ENCODE results near the gene TMEM181. TPM values are rescaled to one million over a fixed set of nuclear protein-coding genes. Genes with fewer than 3 reads are reported as not detected.

TMEM181 gene
- total RNA-seq, 1 experiment from 2014 or later, result 38.0 TPM

DNA sequence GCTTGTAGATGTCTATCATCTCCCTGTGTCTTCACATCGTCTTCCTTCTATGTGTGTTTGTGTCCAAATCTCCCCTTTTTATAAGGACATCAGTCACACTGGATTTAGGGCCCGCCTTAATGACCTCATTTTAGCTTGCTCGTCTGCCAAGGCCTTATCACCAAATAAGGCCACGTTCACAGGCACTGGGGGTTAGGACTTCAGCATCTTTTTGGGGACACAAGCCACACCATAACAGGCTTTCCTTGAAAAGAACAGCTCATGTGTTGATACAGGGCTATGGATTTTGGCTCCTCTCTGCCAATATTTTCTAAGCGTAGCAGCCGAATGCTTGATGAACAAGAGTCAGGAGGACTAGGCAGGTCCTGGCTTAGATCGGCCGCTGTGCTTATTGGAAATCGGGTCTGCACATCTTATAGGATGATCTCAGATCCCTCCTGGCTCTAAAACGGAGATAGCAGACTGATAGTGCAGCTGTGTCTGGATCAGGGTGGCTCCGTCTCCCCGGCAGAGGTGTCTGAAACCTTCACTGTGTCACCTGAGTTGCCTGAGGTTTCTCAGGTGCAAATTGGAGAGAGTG, 16.2 kb upstream of the TMEM181 start:
- no peak for ATAC-seq
- CTCF ChIA-PET, result no interaction called here
- TF ChIP-seq, protein P1, sequence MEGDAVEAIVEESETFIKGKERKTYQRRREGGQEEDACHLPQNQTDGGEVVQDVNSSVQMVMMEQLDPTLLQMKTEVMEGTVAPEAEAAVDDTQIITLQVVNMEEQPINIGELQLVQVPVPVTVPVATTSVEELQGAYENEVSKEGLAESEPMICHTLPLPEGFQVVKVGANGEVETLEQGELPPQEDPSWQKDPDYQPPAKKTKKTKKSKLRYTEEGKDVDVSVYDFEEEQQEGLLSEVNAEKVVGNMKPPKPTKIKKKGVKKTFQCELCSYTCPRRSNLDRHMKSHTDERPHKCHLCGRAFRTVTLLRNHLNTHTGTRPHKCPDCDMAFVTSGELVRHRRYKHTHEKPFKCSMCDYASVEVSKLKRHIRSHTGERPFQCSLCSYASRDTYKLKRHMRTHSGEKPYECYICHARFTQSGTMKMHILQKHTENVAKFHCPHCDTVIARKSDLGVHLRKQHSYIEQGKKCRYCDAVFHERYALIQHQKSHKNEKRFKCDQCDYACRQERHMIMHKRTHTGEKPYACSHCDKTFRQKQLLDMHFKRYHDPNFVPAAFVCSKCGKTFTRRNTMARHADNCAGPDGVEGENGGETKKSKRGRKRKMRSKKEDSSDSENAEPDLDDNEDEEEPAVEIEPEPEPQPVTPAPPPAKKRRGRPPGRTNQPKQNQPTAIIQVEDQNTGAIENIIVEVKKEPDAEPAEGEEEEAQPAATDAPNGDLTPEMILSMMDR (IDR thresholded peaks at IDR 0.05), result no peak
- intact Hi-C loops (cut with micrococcal nuclease; ENCODE audit: unreplicated experiment) (no loop called here), in situ Hi-C loops (cut with HindIII; ENCODE audit: low pct_unique_long_range_greater_than_20kb, low sequenced_read_pairs) (no loop called here)
- Histone ChIP-seq H3K4me3 (ENCODE audit: low read depth in 2 of 2, low read length in 2 of 2) (no peak overlapping the region), H3K27ac (ENCODE audit: low read length) (no peak overlapping the region), H3K36me3 (ENCODE audit: control insufficient read depth, insufficient read depth, low read length) (no peaks in the 10 kb centered on the region), H3K4me1 (ENCODE audit: control insufficient read depth, insufficient read depth, low read length) (peaks cover 3% of the 10 kb centered on the region; the same call in 1 of the 2 replicates), H3K9me3 (ENCODE audit: control insufficient read depth, insufficient read depth, low read depth, low read length) (no peaks in the 10 kb centered on the region), H3K27me3 (ENCODE audit: control insufficient read depth, insufficient read depth, low read length) (no peaks in the 10 kb centered on the region)
- DNase-seq (ENCODE audit: low read depth, low spot score), result no peak
- no TSS peak for BruUV-seq (replicated peaks)
- POLR2A ChIA-PET, result interaction anchor here (0.6 kb wide), 1 partner anchor 359 kb away, joined by 3 read pairs; no protein-coding TSS in a partner anchor

DNA sequence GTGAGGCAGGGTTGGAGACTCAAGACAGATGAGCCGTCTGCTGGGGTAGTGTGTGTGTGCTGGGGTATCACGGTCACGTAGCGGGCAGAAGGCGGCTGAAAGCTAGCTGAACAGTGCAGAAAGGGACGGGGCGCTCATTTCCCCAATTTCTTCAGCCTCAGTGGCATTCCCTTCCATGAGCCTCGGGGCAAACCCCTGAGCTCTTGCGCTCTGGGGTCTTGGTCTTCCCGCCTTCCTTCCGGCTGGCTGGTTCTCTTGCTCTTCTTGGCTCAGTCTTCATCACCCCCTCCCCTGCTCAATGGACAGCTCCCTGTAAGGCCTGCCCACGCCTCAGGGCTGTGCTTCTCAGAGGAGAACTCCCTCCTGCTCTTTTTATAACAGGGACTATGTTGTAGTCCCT, 15.5 kb upstream of the TMEM181 start:
- ATAC-seq (peak; percentile 49; the same call in 1 of the 2 replicates), DNase-seq (ENCODE audit: low read depth, low spot score) (no peak)
- Histone ChIP-seq H3K9me3 (ENCODE audit: control insufficient read depth, insufficient read depth, low read depth, low read length) (no peaks in the 10 kb centered on the region), H3K27me3 (ENCODE audit: control insufficient read depth, insufficient read depth, low read length) (no peaks in the 10 kb centered on the region), H3K27ac (ENCODE audit: low read length) (no peak overlapping the region), H3K4me3 (ENCODE audit: low read depth in 2 of 2, low read length in 2 of 2) (no peak overlapping the region), H3K4me1 (ENCODE audit: control insufficient read depth, insufficient read depth, low read length) (peaks cover 3% of the 10 kb centered on the region; the same call in 1 of the 2 replicates), H3K36me3 (ENCODE audit: control insufficient read depth, insufficient read depth, low read length) (no peaks in the 10 kb centered on the region)
- POLR2A ChIA-PET, result no interaction called here
- CTCF ChIA-PET, result no interaction called here
- intact Hi-C loops (cut with micrococcal nuclease; ENCODE audit: unreplicated experiment), result no loop called here
- TF ChIP-seq, protein P1 (IDR thresholded peaks at IDR 0.05), result no peak
- TF ChIP-seq POLR2AphosphoS5 (IDR thresholded peaks at IDR 0.05; ENCODE audit: low read depth, low read length) (no peak), TCF7L2 (IDR thresholded peaks at IDR 0.05; ENCODE audit: low read depth, low read length) (no peak), SIN3A (IDR thresholded peaks at IDR 0.05; ENCODE audit: borderline replicate concordance, insufficient read depth, low read depth, low read length) (no peak)
- TF ChIP-seq, protein P2, sequence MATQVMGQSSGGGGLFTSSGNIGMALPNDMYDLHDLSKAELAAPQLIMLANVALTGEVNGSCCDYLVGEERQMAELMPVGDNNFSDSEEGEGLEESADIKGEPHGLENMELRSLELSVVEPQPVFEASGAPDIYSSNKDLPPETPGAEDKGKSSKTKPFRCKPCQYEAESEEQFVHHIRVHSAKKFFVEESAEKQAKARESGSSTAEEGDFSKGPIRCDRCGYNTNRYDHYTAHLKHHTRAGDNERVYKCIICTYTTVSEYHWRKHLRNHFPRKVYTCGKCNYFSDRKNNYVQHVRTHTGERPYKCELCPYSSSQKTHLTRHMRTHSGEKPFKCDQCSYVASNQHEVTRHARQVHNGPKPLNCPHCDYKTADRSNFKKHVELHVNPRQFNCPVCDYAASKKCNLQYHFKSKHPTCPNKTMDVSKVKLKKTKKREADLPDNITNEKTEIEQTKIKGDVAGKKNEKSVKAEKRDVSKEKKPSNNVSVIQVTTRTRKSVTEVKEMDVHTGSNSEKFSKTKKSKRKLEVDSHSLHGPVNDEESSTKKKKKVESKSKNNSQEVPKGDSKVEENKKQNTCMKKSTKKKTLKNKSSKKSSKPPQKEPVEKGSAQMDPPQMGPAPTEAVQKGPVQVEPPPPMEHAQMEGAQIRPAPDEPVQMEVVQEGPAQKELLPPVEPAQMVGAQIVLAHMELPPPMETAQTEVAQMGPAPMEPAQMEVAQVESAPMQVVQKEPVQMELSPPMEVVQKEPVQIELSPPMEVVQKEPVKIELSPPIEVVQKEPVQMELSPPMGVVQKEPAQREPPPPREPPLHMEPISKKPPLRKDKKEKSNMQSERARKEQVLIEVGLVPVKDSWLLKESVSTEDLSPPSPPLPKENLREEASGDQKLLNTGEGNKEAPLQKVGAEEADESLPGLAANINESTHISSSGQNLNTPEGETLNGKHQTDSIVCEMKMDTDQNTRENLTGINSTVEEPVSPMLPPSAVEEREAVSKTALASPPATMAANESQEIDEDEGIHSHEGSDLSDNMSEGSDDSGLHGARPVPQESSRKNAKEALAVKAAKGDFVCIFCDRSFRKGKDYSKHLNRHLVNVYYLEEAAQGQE (IDR thresholded peaks at IDR 0.05; ENCODE audit: insufficient read depth in 1 of 2, low read depth in 2 of 2, low read length in 1 of 2), result no peak
- BruUV-seq (replicated peaks), result no TSS peak
- in situ Hi-C loops (cut with HindIII; ENCODE audit: low pct_unique_long_range_greater_than_20kb, low sequenced_read_pairs), result no loop called here

Data from Panc1 (cell line).